CD4-positive, alpha-beta T cell (primary cell): ENCODE data around the gene CRTC1. TPM values are rescaled to one million over a fixed set of nuclear protein-coding genes. Genes with fewer than 3 reads are reported as not detected.

Source experiments
- ATAC-seq: fragments of 200-7000 bp; cut with Tn5 transposase; one replicate; pipeline ENCODE4 v1.10.0; 2022; ENCODE audit warnings: mild to moderate bottlenecking; ENCODE audit not compliant: poor library complexity
- CTCF ChIA-PET: fragments of 350-600 bp; sonication (Branson Sonifier 250); formaldehyde crosslinking; loops from one replicate; lab custom pipeline; 2021; ENCODE audit warnings: antibody characterized with exemption, inconsistent platforms; lab: Charles Lee
- POLR2A ChIA-PET: fragments of 350-600 bp; sonication (Branson Sonifier 250); formaldehyde crosslinking; loops from one replicate; lab custom pipeline; 2021; ENCODE audit warnings: antibody characterized with exemption, inconsistent platforms; lab: Charles Lee
- DNase-seq, 14 experiments: peaks; one replicate each; pipeline ENCODE4 v3.0.0-alpha.2; 2013 to 2020; ENCODE audit warnings: mixed read lengths in 2 of 14
- H3K27ac ChIP-seq, 2 donors: one replicate each; pipeline versions ENCODE4 v1.5.1 to v1.7.0; 2013; ENCODE audit warnings: low read length in 2 of 2, low read depth in 1 of 2, mild to moderate bottlenecking in 1 of 2
- H3K27me3 ChIP-seq, 2 experiments: 1 replicate in 1 of 2; 2 replicates in 1 of 2; pipeline versions ENCODE4 v1.6.1 to v1.7.0; 2013; ENCODE audit warnings: low read length in 2 of 2, control low read depth in 1 of 2, mild to moderate bottlenecking in 1 of 2, moderate library complexity in 1 of 2; ENCODE audit not compliant: insufficient read depth in 2 of 2, control insufficient read depth in 1 of 2
- H3K36me3 ChIP-seq: one replicate; pipeline ENCODE4 v1.6.1; 2013; ENCODE audit warnings: low read length, control low read depth; ENCODE audit not compliant: insufficient read depth
- H3K4me1 ChIP-seq: one replicate; pipeline ENCODE4 v1.6.1; 2013; ENCODE audit warnings: low read length, control low read depth; ENCODE audit not compliant: insufficient read depth
- H3K4me3 ChIP-seq: one replicate; pipeline ENCODE4 v1.5.1; 2013; ENCODE audit warnings: mild to moderate bottlenecking, low read length, moderate library complexity
- H3K9me3 ChIP-seq, 2 experiments: 1 replicate in 1 of 2; 2 replicates in 1 of 2; pipeline versions ENCODE4 v1.6.1 to v1.7.0; 2013; ENCODE audit warnings: low read length in 2 of 2, mild to moderate bottlenecking in 2 of 2, control low read depth in 1 of 2, moderate library complexity in 1 of 2; ENCODE audit not compliant: control insufficient read depth in 1 of 2, insufficient read depth in 1 of 2
- H3K27ac Mint-ChIP-seq: one replicate; pipeline ENCODE4 v1.8.0; 2020; ENCODE audit warnings: mixed read lengths
- H3K27me3 Mint-ChIP-seq: one replicate; pipeline ENCODE4 v1.8.0; 2021; ENCODE audit warnings: mixed read lengths
- H3K36me3 Mint-ChIP-seq: one replicate; pipeline ENCODE4 v1.8.0; 2021; ENCODE audit warnings: low read depth, mixed read lengths
- H3K4me1 Mint-ChIP-seq: one replicate; pipeline ENCODE4 v1.8.0; 2021; ENCODE audit warnings: low read depth, mixed read lengths
- H3K4me3 Mint-ChIP-seq: one replicate; pipeline ENCODE4 v1.8.0; 2020; ENCODE audit warnings: mild to moderate bottlenecking, mixed read lengths
- H3K9me3 Mint-ChIP-seq: one replicate; pipeline ENCODE4 v1.8.0; 2020; ENCODE audit warnings: mixed read lengths
- CTCF ChIP-seq: fragments of 200-600 bp; IDR thresholded peaks from one replicate; pipeline ENCODE4 v1.8.0; 2022; ENCODE audit warnings: antibody characterized with exemption, mild to moderate bottlenecking
- intact Hi-C, 2 experiments: fragments of 100-400 bp; cut with DNase I in 1 of 2; cut with micrococcal nuclease in 1 of 2; formaldehyde crosslinking; loops; one replicate each; pipeline versions ENCODE4 v1.15.1 to v1.9.0; 2023 to 2025; cut with DNase I, micrococcal nuclease
- total RNA-seq, 174 experiments: library from RNA in 2 of 174; stranded (reverse) in 2 of 174; gene quantifications; one replicate each; pipeline ENCODE4 v1.2.3 and lab custom pipeline; 2021 to 2026

Gene CRTC1
- total RNA-seq, 2 experiments from 2014 or later = 11.8 to 12.2 TPM

GRCh38 chr19:18645035-18645511 is 38.4 kb upstream of the CRTC1 start:
- no peaks in the 10 kb centered on the region for H3K27me3 ChIP-seq
- POLR2A ChIA-PET = no interaction called here
- ATAC-seq (no peak), DNase-seq (no peak)
- peaks cover 10% of the 10 kb centered on the region for H3K4me1 ChIP-seq
- no peak overlapping the region for H3K27ac ChIP-seq
- Mint-ChIP-seq H3K27ac (no peak overlapping the region), H3K4me1 (peaks cover 26% of the 10 kb centered on the region), H3K27me3 (no peaks in the 10 kb centered on the region), H3K4me3 (no peak overlapping the region), H3K36me3 (no peaks in the 10 kb centered on the region), H3K9me3 (no peaks in the 10 kb centered on the region)
- no peak overlapping the region for H3K4me3 ChIP-seq
- intact Hi-C loops = no loop called here
- CTCF ChIA-PET = no interaction called here
- H3K9me3 ChIP-seq = no peaks in the 10 kb centered on the region
- peaks cover 7% of the 10 kb centered on the region for H3K36me3 ChIP-seq
- no peak for TF ChIP-seq CTCF

- intact Hi-C loops = no loop called here
- Mint-ChIP-seq H3K4me1 (peaks cover 28% of the 10 kb centered on the region), H3K27me3 (no peaks in the 10 kb centered on the region), H3K27ac (no peak overlapping the region), H3K4me3 (no peak overlapping the region), H3K36me3 (no peaks in the 10 kb centered on the region), H3K9me3 (no peaks in the 10 kb centered on the region)
- no peak overlapping the region for H3K4me3 ChIP-seq
- H3K4me1 ChIP-seq = peaks cover 10% of the 10 kb centered on the region
- no peak for DNase-seq
- H3K9me3 ChIP-seq = no peaks in the 10 kb centered on the region
- no peak for ATAC-seq
- H3K36me3 ChIP-seq = peaks cover 7% of the 10 kb centered on the region
- H3K27me3 ChIP-seq = no peaks in the 10 kb centered on the region
- TF ChIP-seq CTCF = no peak
- ChIA-PET POLR2A (no interaction called here), CTCF (no interaction called here)
- H3K27ac ChIP-seq = no peak overlapping the region
Observed at GRCh38 chr19:18646535-18647370, 36.7 kb upstream of the CRTC1 start.

DNA sequence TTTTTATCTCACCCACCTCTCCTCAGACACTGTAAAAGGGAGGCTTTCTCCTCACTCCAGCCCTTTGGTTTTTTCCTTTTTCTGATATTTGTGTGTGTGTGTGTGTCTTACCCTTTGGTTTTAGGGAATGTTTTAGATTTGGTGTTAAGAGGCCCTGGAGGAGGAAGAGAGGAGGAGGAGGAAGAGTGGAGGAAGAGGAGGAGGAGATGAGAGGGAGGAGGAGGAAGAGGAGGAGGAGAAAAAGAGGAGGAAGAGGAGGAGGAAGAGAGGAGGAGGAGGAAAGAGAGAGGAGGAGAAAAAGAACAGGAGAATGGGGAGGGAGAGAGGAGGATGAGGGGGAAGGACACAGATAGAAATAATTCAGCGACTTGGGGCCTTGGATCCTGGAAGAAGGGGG is 36.1 kb upstream of the CRTC1 start:
- no peaks in the 10 kb centered on the region for H3K27me3 ChIP-seq
- Mint-ChIP-seq H3K4me1 (peaks cover 28% of the 10 kb centered on the region), H3K27ac (no peak overlapping the region), H3K9me3 (no peaks in the 10 kb centered on the region), H3K27me3 (no peaks in the 10 kb centered on the region), H3K36me3 (no peaks in the 10 kb centered on the region), H3K4me3 (no peak overlapping the region)
- DNase-seq (no peak), ATAC-seq (no peak)
- TF ChIP-seq CTCF = no peak
- intact Hi-C loops = no loop called here
- H3K9me3 ChIP-seq = no peaks in the 10 kb centered on the region
- H3K27ac ChIP-seq = no peak overlapping the region
- no peak overlapping the region for H3K4me3 ChIP-seq
- POLR2A ChIA-PET = no interaction called here
- CTCF ChIA-PET = no interaction called here
- H3K36me3 ChIP-seq = peaks cover 7% of the 10 kb centered on the region
- H3K4me1 ChIP-seq = peaks cover 10% of the 10 kb centered on the region
